DMS53 (cell line): Measurements from ENCODE around the gene FGGY.

Experiments used
- DNase-seq: peaks from one replicate; lab custom pipeline; 2025; lab: John Stamatoyannopoulos, UW

FGGY gene

DNA sequence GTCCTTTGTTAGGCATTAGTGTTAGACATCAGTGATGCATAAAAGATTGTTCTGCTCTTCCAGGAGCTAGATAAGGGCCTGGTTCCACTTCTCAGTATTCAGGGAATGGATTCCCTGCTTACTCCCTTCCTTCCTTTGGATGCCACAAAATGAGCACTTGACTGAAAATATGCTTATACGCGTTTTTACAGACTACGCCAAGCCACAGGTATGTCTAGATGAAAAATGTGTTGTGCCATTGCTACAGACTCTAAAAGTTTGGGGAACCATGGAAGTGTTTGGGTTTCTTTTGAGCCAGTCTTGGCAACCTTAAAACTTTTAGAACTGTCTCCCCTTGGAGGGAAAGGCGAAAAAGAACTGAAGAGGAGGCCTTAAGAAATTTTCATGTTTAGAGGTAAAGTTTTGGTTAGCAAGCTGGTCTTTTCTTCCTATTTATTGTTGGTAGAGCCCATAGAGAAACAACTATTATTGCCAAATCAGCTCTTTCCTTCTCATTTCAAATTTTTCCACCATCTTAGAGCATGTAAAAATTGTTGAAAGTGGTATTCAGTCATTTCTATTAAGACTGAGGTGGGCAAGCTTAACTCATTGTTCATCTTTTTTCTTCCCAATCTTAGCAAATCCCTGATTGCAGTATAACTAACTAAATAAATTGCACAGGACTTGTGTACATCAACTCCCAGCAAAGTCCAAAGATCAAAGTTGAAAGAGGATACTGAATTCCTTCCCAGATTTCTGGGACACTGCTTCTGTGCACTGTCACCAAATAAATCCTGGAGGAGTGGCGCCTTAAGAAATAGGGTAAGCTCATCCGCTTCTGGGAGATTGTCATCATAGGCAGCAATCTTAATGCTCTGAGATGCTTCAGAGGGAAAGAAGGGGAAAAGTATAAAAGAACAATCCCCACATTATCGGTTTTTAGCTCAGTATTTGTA lies 18.9 kb downstream of the FGGY start:
- no peak for DNase-seq

- DNase-seq = no peak
Observed at GRCh38 chr1:59316497-59317128, 19.7 kb downstream of the FGGY start.

- DNase-seq = no peak
Observed at GRCh38 chr1:59317343-59317742, 20.4 kb downstream of the FGGY start.

DNA sequence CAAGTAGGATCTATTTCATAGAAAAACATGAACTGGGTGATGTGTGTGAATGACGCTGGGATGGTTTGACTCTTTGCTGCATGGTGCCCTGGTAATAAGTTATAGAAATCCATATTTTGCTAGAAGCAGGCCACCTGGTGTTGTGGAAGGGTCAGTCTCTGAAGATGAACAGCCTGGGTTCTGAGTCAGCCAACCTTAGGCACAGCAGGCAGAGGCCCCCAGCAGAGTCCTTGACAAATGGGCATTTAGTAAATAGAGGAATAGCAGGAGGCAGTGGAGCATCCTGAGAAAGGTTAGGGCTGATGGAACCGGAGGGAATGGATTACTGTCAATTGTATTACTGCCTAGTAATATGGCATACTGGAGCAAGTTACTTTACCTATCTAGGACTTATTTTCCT lies 20.9 kb downstream of the FGGY start:
- no peak for DNase-seq

DNA sequence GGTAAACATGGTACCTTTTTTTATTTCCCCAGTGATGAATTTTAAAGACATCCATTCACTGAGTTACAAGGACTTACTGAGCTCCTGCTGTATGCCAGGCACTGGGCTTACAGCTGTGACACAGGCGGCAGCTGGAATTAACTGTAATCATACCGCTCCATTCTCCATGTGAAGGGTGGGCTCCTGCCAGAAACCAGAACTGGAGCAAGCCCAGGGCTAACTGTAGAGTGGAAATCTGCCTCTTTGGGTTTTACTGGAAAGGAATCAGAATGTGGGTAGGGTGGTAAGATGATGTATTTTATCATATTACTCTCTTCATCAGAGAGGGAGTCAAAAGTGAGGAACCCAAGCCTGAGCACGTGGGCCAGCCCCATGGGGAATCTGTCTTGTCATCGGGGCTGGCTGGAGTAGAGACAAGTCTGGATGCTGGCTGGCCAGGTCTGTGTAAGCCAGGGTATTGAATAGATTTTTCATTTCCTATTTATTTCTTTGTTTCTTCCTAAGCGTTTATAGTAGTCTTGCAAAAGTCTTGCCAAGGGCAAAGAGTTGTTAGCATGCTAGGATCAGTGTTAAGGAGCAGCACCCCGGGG lies 21.5 kb downstream of the FGGY start:
- DNase-seq = no peak

DNA sequence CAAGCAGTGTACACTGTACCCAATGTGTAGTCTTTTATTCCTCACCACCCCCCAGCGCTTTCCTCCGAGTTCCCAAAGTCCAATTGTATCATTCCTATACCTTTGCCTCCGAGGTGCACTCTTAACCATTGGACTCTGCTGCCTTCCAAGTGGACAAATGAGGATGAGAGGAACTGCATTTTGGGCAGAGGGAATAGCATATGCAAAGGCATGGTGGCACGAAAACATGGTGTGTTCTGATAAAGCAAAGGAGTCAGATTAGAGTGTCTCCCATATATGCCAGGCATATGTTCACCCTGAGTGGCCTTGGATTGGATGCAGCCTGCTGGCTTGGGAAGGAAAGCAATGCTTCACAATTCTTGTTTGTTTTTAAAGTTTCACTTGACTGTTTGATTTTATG lies 25.5 kb downstream of the FGGY start:
- DNase-seq = no peak

- DNase-seq = no peak
Observed at GRCh38 chr1:59322814-59323213, 25.9 kb downstream of the FGGY start.

GRCh38 chr1:59323879-59324278 lies 27.0 kb downstream of the FGGY start:
- no peak for DNase-seq

GRCh38 chr1:59328353-59328752 lies 31.5 kb downstream of the FGGY start:
- no peak for DNase-seq

DNA sequence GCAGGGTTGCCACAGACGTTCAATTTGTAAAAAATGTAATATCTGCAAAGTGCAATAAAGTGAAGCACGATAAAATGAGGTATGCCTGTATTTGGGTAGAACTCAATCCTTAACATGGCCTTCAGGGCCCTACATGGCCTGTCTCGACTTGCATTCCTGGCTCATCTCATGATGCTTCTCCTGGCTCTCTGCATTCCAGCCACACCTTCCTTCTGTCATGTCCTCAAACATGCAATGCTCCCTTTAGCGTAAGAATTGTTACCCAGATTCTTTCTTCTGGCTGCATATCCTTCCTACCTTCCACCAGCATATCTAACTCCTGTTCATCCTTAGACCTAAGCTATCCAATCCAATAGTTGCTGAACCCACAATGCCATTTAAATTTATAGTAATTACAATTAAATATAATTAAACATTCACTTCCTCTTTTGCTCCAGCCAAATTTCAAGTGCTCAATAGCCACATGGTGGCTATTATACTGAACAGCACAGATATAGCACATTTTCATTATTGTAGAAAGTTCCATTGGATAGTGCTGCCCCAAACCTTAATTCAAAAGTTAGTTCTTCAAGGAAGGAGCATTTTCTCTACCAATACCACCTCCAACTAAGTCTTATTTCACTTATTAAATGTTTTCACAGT lies 32.6 kb downstream of the FGGY start:
- no peak for DNase-seq

- no peak for DNase-seq
Observed at GRCh38 chr1:59331686-59332620, 35.1 kb downstream of the FGGY start.

- DNase-seq = no peak
Observed at GRCh38 chr1:59332983-59333382, 36.1 kb downstream of the FGGY start.

- DNase-seq = no peak
Observed at GRCh38 chr1:59333626-59334277, 36.9 kb downstream of the FGGY start.

- no peak for DNase-seq
Observed at GRCh38 chr1:59340411-59341307, 43.8 kb downstream of the FGGY start.

DNA sequence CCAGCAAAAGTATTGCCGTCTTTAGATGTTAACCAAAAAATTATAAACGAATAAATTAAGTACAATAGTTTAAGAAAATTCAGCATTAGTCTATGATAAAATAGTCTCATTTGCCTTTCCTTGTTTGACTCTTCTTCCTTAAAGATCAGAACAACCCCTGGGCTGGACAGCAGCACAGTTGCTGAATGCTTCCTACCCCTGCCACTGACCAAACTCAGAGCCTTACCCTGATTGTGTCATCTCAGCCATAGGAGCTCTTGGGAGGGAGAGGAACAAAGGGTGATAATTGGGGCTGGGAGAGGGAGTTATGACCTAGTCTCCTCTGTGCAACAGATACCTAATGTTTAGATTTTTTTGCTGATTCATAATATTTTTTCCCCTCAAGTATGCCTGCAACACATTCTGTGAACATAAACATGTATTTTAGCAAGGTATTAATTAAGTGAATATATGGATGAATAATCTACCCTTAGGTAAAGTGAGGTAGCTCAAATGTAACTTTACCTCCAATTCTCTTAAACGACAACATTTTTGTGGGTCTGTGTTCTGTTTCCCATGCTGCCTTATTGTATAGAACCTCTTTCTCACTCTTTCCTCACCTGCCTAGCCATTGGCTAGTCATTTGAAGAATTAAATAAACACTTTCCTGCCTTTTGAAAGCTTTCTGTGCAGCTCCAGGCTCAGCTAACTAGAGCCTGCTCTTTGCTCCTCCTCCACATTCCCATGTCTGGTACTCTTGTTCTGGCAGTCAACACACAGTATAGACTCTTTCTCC lies 46.1 kb downstream of the FGGY start:
- no peak for DNase-seq

GRCh38 chr1:59343576-59343840 lies 46.6 kb downstream of the FGGY start:
- no peak for DNase-seq

GRCh38 chr1:59345221-59345620 lies 48.3 kb downstream of the FGGY start:
- no peak for DNase-seq

DNA sequence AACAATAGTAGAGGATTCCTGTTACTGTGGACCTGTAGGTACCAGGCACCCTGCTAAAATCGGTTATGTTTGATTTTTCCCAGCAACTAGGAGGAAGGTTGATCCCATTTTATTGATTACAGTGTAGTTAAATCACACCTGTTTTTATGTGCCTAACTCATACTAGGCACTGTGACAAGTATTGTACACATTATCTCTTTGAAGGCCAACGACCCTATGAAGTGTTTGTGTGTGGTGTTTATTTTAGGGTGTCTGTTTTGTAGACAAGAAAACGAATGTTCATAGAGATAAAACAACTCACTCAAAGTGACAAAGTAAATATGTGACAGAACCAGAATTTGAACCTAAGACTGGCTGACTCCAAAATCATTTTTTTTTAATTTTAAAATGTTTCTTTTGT lies 49.5 kb downstream of the FGGY start:
- DNase-seq = peak; percentile 26

- DNase-seq = no peak
Observed at GRCh38 chr1:59349101-59349500, 52.2 kb downstream of the FGGY start.
